Parathyroid adenoma (tissue), 2 donors: ENCODE data around the gene MATN3.

Experiments
- H2AFZ ChIP-seq: fragments of 300-600 bp; sonication (generic); one replicate; pipeline ENCODE4 v1.7.0; 2017; ENCODE audit warnings: antibody characterized with exemption, mild to moderate bottlenecking
- H3K27ac ChIP-seq: fragments of 300-600 bp; sonication (generic); one replicate; pipeline ENCODE4 v1.7.0; 2017
- H3K27me3 ChIP-seq: fragments of 300-600 bp; sonication (generic); one replicate; pipeline ENCODE4 v1.7.0; 2017; ENCODE audit warnings: low read length; ENCODE audit not compliant: control insufficient read depth, insufficient read depth
- H3K36me3 ChIP-seq: fragments of 300-600 bp; sonication (generic); one replicate; pipeline ENCODE4 v1.7.0; 2017; ENCODE audit warnings: low read length; ENCODE audit not compliant: control insufficient read depth, insufficient read depth
- H3K4me1 ChIP-seq: fragments of 300-600 bp; sonication (generic); one replicate; pipeline ENCODE4 v1.7.0; 2017; ENCODE audit warnings: control low read depth
- H3K4me2 ChIP-seq: fragments of 300-600 bp; sonication (generic); one replicate; pipeline ENCODE4 v1.7.0; 2017; ENCODE audit warnings: low read length
- H3K4me3 ChIP-seq: fragments of 300-600 bp; sonication (generic); one replicate; pipeline ENCODE4 v1.7.0; 2017; ENCODE audit warnings: low read depth, low read length
- H3K79me2 ChIP-seq: fragments of 300-600 bp; sonication (generic); one replicate; pipeline ENCODE4 v1.7.0; 2017; ENCODE audit warnings: control low read depth
- H3K9ac ChIP-seq: fragments of 300-600 bp; sonication (generic); one replicate; pipeline ENCODE4 v1.7.0; 2017; ENCODE audit warnings: mild to moderate bottlenecking
- H3K9me3 ChIP-seq: fragments of 300-600 bp; sonication (generic); one replicate; pipeline ENCODE4 v1.7.0; 2017; ENCODE audit warnings: low read length; ENCODE audit not compliant: control insufficient read depth
- TF ChIP-seq, protein P1 (sequence below): fragments of 300-600 bp; sonication (generic); IDR thresholded peaks from one replicate; pipeline ENCODE4 v1.7.0; 2017; ENCODE audit warnings: antibody characterized with exemption, mild to moderate bottlenecking
- donor health status: primary hyperparathyroidism.

Gene MATN3, protein sequence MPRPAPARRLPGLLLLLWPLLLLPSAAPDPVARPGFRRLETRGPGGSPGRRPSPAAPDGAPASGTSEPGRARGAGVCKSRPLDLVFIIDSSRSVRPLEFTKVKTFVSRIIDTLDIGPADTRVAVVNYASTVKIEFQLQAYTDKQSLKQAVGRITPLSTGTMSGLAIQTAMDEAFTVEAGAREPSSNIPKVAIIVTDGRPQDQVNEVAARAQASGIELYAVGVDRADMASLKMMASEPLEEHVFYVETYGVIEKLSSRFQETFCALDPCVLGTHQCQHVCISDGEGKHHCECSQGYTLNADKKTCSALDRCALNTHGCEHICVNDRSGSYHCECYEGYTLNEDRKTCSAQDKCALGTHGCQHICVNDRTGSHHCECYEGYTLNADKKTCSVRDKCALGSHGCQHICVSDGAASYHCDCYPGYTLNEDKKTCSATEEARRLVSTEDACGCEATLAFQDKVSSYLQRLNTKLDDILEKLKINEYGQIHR

DNA sequence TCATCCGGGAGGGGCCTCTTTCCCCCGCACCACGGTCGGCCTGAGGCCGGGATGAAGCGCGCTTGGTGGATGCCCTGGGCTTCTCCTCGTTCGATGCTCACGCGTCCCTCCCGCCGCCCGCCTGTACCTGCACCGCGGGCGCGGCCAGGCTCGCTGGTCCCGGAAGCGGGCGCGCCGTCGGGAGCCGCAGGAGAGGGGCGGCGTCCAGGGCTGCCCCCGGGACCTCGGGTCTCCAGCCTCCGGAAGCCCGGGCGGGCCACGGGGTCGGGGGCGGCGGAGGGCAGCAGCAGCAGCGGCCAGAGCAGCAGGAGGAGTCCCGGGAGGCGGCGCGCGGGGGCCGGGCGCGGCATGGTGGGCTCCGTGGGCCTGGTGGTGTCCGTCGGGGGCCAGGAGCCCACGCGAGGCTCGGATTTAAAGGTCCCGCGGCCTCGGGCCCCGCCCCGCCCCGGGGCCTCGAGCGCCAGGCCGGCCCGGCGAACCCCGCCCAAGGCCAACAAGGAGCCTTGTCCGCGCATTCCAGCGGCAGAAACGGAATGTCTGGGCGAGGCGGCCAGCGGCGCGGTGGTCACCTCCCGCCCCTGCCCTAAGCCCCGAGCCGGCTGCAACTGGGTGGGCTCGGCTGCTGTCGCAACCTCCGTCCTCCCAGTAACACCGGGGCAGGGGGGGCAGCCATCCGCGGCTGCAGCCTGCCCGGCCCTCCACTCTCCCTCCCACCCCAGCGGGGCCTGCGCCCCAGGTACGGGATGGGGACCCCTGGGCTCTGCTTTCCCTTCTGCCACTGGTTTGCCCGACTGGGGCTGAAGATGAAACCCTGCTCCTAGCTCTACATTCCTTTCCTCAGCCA lies at the start of gene MATN3:
Gene MATN3 (minus strand): TSS at position 387 of the 844 bp plus-strand sequence. CDS start 37 bp downstream, at position 350.
- no peak within 1 kb of the TSS for H3K27ac ChIP-seq
- H3K9me3 ChIP-seq = no peaks in the 10 kb centered on the region
- TF ChIP-seq, protein P1, sequence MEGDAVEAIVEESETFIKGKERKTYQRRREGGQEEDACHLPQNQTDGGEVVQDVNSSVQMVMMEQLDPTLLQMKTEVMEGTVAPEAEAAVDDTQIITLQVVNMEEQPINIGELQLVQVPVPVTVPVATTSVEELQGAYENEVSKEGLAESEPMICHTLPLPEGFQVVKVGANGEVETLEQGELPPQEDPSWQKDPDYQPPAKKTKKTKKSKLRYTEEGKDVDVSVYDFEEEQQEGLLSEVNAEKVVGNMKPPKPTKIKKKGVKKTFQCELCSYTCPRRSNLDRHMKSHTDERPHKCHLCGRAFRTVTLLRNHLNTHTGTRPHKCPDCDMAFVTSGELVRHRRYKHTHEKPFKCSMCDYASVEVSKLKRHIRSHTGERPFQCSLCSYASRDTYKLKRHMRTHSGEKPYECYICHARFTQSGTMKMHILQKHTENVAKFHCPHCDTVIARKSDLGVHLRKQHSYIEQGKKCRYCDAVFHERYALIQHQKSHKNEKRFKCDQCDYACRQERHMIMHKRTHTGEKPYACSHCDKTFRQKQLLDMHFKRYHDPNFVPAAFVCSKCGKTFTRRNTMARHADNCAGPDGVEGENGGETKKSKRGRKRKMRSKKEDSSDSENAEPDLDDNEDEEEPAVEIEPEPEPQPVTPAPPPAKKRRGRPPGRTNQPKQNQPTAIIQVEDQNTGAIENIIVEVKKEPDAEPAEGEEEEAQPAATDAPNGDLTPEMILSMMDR = no peak
- H3K9ac ChIP-seq = no peak within 1 kb of the TSS
- H2AFZ ChIP-seq = peak within 1 kb of the TSS; percentile 84
- H3K4me3 ChIP-seq = peak within 1 kb of the TSS; percentile 30
- peak within 1 kb of the TSS; percentile 34 for H3K4me2 ChIP-seq
- no peaks in the 10 kb centered on the region for H3K27me3 ChIP-seq
- H3K4me1 ChIP-seq = no peaks in the 10 kb centered on the region
- H3K79me2 ChIP-seq = no peaks in the 10 kb centered on the region
- no peaks in the 10 kb centered on the region for H3K36me3 ChIP-seq

DNA sequence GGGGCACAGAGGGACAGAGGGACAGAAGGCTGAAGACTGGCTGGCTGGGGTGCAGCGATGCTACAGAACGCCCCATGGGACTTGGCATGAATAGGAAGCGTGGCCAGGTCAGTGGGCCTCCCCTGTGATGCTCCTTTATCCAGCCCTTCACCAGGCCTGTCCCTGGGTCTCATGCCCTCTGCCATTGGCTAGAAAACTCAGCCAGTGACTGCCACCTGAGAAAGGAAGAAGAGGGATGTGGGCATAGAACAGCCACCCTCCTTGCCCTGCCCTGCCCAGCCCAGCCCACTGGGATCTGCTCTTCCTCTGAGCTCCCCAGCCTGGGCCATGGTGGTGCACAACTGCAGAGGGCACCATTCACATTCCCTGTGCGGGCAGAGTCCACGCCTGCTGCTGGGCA lies 49.5 kb upstream of the MATN3 start:
- no peak overlapping the region for H3K4me3 ChIP-seq
- H3K4me1 ChIP-seq = no peaks in the 10 kb centered on the region
- H3K36me3 ChIP-seq = no peaks in the 10 kb centered on the region
- no peaks in the 10 kb centered on the region for H3K9me3 ChIP-seq
- H3K4me2 ChIP-seq = no peak overlapping the region
- H3K27ac ChIP-seq = no peak overlapping the region
- no peak overlapping the region for H2AFZ ChIP-seq
- H3K9ac ChIP-seq = no peak overlapping the region
- TF ChIP-seq, protein P1 = no peak
- no peaks in the 10 kb centered on the region for H3K79me2 ChIP-seq
- no peaks in the 10 kb centered on the region for H3K27me3 ChIP-seq

DNA sequence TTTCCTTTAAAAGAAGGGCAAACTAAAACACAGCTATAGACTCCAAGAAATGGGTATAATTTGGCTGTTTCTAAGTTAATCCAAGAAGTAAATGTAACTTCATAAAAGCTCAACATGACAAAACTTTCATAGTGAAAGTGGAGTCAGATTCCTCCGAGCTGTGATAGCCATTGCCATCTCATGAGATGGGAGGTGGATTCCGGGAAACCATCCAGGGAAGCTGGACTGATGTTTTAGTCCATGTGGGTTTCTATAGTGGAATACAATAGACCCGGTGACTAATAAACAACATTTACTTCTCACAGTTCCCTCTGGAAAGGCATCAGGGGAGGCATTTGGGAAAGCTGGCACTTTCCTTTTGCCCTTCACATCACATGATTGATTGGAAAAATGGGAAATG lies 49.0 kb upstream of the MATN3 start:
- H3K9me3 ChIP-seq = no peaks in the 10 kb centered on the region
- H3K4me3 ChIP-seq = no peak overlapping the region
- H3K4me1 ChIP-seq = no peaks in the 10 kb centered on the region
- H3K36me3 ChIP-seq = no peaks in the 10 kb centered on the region
- H3K9ac ChIP-seq = no peak overlapping the region
- H3K27ac ChIP-seq = no peak overlapping the region
- no peaks in the 10 kb centered on the region for H3K79me2 ChIP-seq
- no peaks in the 10 kb centered on the region for H3K27me3 ChIP-seq
- no peak overlapping the region for H3K4me2 ChIP-seq
- TF ChIP-seq, protein P1 = no peak
- no peak overlapping the region for H2AFZ ChIP-seq

DNA sequence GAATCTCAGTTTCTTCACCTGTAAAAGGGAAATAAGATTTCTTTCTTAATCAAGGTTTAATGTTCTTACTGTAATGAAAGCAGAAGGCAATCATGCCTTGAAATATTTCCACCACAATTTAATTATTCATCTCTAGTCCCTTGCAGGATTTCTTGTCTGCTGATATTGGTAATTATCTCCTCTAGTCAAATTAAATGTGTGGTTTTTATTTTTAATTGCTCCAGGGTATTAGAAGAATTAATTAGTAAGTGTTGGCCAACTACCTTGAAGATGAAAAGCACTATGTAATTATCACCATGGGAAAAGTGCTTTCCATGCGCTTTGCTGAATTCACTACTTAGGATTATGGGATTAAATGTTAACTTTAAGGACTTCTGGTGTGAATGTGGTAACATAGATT lies 47.6 kb upstream of the MATN3 start:
- H2AFZ ChIP-seq = no peak overlapping the region
- H3K27ac ChIP-seq = no peak overlapping the region
- TF ChIP-seq, protein P1 = no peak
- no peaks in the 10 kb centered on the region for H3K36me3 ChIP-seq
- H3K9me3 ChIP-seq = no peaks in the 10 kb centered on the region
- H3K79me2 ChIP-seq = no peaks in the 10 kb centered on the region
- no peak overlapping the region for H3K4me2 ChIP-seq
- H3K4me1 ChIP-seq = no peaks in the 10 kb centered on the region
- no peaks in the 10 kb centered on the region for H3K27me3 ChIP-seq
- H3K9ac ChIP-seq = no peak overlapping the region
- H3K4me3 ChIP-seq = no peak overlapping the region
